HG03135 (cell line): ENCODE data around the gene NUP85.
"Not testable (repeated sequence)": the region's sequence is repeated elsewhere in the genome, so short reads cannot be mapped to it uniquely, and the experiment has no call there.

Experiments
- ATAC-seq: cut with Tn5 transposase; IDR thresholded peaks from one replicate; pipeline ENCODE4 v1.9.1; 2021; ENCODE audit warnings: mild to moderate bottlenecking, moderate library complexity; ENCODE audit not compliant: unreplicated experiment

NUP85 gene

GRCh38 chr17:75266316-75267152 lies 61.1 kb downstream of the NUP85 start:
- ATAC-seq, result no peak

GRCh38 chr17:75267153-75267410 lies 61.6 kb downstream of the NUP85 start:
- no peak for ATAC-seq

GRCh38 chr17:75267411-75268232 lies 62.1 kb downstream of the NUP85 start:
- no peak for ATAC-seq

- ATAC-seq, result no peak
Measured at GRCh38 chr17:75269844-75270217, 64.4 kb downstream of the NUP85 start.

DNA sequence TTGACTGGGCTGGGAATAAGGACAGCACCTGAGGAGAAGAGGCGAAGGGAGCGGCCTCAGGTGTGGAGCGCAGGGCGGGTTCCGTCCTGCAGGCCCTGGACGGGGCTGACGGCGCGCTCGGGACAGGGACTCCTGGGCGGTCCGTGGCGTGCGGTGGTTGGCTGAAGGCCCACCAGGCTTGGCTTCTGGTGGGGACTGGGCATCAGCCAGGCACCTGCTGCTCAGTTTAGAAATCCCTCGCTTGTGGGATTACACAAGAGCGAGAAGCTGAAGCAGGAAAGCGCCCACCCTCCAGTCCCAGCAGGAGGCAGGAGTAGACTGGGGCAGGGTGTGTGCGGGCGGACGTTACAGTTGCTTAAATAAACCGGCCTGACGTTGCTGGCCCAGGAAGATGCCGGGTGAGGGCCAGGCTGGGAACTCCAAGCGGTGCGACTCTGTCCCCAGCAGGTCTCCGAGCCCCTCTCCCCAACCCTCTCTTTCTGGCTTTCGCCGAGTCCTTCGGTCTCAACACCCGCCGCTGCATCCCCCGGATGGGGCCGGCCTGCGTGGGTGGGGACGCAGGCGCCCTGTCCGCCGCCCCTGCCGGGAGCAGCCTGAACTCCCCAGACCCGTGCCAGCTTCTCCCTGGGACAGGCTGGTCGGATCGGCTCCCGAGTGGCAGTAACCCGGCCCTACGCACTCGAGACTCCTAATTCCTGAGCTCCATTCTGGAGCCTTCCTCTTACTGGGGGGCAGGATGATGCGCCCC lies 64.9 kb downstream of the NUP85 start:
- ATAC-seq, result peak; percentile 42

GRCh38 chr17:75270966-75271232 lies 65.4 kb downstream of the NUP85 start, which contains the start of gene MIF4GD:
Gene MIF4GD (minus strand): TSS chr17:75271231. CDS start chr17:75270195, 1,036 bp downstream.
- ATAC-seq, result no peak

DNA sequence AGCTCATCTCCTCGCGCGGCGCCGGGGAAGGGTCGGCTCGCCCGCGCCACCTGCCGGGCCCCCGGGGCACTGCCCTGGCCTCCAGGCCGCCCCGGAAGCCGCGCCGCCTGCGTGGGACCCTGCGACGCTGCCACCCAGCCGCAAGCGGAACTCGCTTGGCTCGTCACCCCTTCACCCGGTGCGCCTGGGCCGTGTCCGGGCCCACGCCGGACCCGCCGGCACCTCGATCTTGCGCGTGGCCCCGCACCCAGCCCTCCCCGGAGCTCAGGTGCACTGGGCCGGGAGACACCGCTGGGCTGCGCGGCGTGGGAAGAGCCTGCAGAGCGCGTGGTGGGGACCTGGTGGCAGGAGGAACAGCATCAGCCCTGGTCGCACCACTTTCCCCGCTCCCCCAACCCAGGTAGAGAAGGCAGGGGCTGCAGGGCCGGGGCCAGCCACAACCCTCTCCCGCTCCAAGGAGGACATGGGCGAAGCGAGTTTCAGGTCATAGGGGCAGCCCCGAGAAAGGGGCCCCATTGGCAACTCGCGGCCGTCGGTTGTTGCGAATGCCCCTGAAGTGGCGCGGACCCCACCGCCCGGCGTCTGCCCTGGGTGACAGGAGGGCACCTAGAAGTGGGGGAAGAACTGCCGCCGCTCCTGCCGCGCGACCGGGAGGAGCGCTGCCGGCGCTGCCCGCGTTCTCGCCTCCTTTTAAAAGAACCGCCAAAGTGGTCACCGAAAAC lies 65.9 kb downstream of the NUP85 start:
- ATAC-seq, result peak; percentile 65

DNA sequence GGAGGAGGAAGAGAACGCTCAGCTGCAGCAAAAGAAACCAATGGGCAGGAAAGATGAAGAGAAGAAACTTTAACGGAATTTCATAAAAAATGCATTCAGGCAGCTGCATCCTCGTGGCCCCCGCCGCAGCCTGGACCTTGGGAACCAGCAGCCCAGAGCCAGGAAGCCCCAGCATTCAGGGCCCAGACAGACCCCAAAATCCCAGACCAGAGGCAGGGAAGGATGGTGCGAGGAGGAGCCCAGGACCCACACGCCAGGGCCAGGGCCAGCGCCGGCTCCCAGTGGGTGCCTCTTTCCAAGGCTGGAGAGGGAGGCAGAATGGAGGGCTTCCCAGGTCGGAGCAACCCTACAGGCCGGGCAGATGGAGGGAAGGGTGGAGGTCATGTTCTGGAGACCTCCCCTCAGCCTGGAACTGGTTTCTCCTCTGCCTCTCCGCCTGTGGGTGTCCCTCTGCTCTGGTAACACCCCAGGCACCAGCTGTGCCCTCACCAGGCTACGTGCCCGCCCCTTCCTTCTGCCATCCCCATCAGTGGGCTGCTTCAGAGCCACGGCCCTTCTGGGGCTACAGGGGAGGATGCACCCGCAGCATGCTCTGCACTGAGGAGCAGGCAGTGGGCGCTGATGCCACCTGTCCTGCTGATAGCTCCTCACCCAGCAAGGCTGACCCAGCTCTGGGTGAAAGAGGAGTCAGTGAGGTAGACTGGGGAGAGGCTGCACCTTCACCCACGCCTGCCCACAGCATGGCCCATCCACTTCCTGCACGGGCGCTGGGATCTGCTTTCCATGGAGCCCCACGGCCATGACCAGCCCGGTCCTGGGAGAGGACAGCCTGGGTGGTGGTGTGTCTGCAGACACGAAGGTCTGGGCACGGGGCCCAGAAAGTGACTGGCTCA lies 66.7 kb downstream of the NUP85 start:
- ATAC-seq, result no peak

DNA sequence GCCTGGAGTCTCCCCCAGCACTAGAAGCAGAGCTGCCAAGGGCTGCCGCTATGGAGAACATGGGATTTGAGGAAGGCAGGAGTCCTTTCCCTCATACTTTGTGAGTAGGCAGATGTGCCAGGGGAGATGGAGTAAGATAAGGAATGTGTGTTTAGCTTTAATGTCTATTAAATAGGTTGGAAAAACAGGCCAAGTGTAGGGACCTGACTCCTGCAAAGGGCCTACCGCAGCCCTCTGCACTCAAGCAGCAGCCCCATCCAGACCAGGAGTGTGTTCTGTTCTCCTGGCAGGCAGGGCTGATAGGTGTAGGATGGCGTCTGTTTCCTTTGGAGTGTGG lies 67.3 kb downstream of the NUP85 start:
- ATAC-seq, result no peak

DNA sequence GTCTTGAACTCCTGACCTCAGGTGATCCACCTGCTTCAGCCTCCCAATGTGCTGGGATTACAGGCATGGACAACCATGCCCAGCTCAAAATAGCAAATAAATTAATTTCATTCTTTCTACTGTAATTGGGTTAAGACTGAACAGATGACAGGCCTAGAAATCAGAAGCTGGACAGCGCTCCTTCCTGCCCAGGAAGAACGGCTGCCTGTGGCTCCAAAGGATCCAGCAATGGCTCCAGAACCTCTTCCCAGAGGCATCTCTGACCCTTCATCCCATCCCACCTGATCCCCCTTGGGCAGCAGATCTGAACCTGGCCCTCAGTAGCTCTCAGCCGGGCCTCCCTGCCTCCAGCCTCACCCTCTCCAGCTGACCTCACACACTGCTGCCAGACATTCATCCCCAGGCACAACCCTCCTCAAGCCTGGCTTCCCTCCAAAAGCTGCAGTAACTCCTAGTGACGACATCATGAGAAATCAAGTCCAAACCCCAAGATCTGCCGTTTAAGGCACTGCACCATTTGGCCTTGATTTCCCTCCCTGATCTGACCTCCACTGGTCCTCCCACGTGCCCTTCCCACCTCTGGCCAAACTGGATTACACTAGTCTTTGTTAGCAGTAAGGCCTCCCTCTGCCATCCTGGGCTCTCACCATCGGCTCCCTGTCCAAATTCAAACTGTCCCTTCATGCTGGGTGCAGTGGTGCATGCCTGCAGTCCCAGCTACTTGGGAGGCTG lies 68.7 kb downstream of the NUP85 start:
- ATAC-seq, result no peak

GRCh38 chr17:75277664-75278071 lies 72.2 kb downstream of the NUP85 start:
- ATAC-seq, result no peak

DNA sequence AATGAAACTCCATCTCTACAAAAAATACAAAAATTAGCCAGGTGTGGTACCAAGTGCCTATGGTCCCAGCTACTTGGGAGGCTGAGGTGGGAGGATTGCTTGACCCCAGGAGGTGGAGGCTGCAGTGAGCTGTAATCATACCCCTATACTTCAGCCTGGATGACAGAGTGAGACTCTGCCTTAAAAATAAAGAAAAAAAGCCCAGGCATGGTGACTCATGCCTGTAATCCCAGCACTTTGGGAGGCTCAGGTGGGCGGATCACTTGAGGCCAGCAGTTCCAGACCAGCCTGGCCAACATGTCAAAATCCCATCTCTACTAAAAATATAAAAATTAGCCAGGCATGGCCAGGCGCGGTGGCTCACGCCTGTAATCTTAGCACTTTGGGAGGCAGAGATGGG lies 74.7 kb downstream of the NUP85 start:
- not testable (repeated sequence) for ATAC-seq

DNA sequence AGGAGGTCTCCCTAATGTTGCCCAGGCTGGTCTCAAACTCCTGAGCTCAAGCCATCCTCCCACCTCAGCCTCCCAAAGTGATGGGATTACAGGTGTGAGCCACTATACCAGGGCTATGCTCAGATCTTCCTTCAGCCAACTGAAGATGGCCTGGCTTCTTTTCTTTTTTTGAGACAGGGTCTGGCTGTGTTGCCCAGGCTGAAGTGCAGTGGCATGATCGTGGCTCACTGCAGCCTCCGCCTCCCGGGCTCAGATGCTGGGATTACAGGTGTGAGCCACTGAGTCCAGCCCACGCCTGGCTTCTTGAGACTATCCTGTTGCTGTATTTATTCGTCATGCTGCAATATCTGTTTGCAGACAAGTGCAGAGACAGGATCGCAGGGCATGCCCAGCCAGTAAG lies 79.6 kb downstream of the NUP85 start:
- ATAC-seq, result no peak
